Astrocyte (in vitro differentiated cells and primary cell): ENCODE measurements around the gene S100P. TPM values are rescaled to one million over a fixed set of nuclear protein-coding genes. Genes with fewer than 3 reads are reported as not detected.

ENCODE experiments used
- DNase-seq: peaks from one replicate; pipeline ENCODE4 v3.0.0-alpha.2; 2010; ENCODE audit warnings: low read depth
- FAIRE-seq: peaks from 2 replicates; lab custom pipeline; 2011; peaks lifted over from hg19 to GRCh38; lab: Jason Lieb, UNC
- H2AFZ ChIP-seq: 2 replicates; pipeline ENCODE4 v1.6.0; 2012; ENCODE audit warnings: low read depth, low read length, inconsistent platforms
- H3K27ac ChIP-seq: 2 replicates; pipeline ENCODE4 v1.5.1; 2011; ENCODE audit warnings: low read depth, low read length, inconsistent platforms
- H3K27me3 ChIP-seq: 2 replicates; pipeline ENCODE4 v1.6.0; 2011; ENCODE audit warnings: low read length, inconsistent platforms; ENCODE audit not compliant: insufficient read depth
- H3K36me3 ChIP-seq: 2 replicates; pipeline ENCODE4 v1.5.1; 2011; ENCODE audit warnings: low read length, inconsistent platforms; ENCODE audit not compliant: insufficient read depth
- H3K4me1 ChIP-seq: 2 replicates; pipeline ENCODE4 v1.5.1; 2011; ENCODE audit warnings: low read length, inconsistent platforms; ENCODE audit not compliant: insufficient read depth
- H3K4me2 ChIP-seq: 2 replicates; pipeline ENCODE4 v1.6.0; 2012; ENCODE audit warnings: low read length, inconsistent platforms
- H3K4me3 ChIP-seq: 2 replicates; pipeline ENCODE4 v1.5.1; 2011; ENCODE audit warnings: low read depth, mild to moderate bottlenecking, low read length, inconsistent platforms; ENCODE audit not compliant: insufficient read depth
- H3K79me2 ChIP-seq: 2 replicates; pipeline ENCODE4 v1.6.0; 2012; ENCODE audit warnings: mild to moderate bottlenecking, low read length, inconsistent platforms; ENCODE audit not compliant: insufficient read depth
- H3K9ac ChIP-seq: 2 replicates; pipeline ENCODE4 v1.6.0; 2012; ENCODE audit warnings: mild to moderate bottlenecking, low read length, inconsistent platforms
- H3K9me3 ChIP-seq: 2 replicates; pipeline ENCODE4 v1.5.1; 2012; ENCODE audit warnings: low read depth, mild to moderate bottlenecking, low read length, inconsistent platforms; ENCODE audit not compliant: insufficient read depth
- H4K20me1 ChIP-seq: 2 replicates; pipeline ENCODE4 v1.6.0; 2012; ENCODE audit warnings: low read length, inconsistent platforms; ENCODE audit not compliant: insufficient read depth
- H3K27ac Mint-ChIP-seq: one replicate; pipeline ENCODE4 v1.8.0; 2021; ENCODE audit warnings: mild to moderate bottlenecking, mixed read lengths; ENCODE audit not compliant: unreplicated experiment
- H3K27me3 Mint-ChIP-seq: one replicate; pipeline ENCODE4 v1.8.0; 2021; ENCODE audit warnings: low read depth, mixed read lengths; ENCODE audit not compliant: unreplicated experiment
- H3K36me3 Mint-ChIP-seq: one replicate; pipeline ENCODE4 v1.8.0; 2021; ENCODE audit warnings: low read depth, mixed read lengths; ENCODE audit not compliant: unreplicated experiment
- H3K4me1 Mint-ChIP-seq: one replicate; pipeline ENCODE4 v1.8.0; 2021; ENCODE audit warnings: low read depth, mixed read lengths; ENCODE audit not compliant: unreplicated experiment
- H3K4me3 Mint-ChIP-seq: one replicate; pipeline ENCODE4 v1.8.0; 2021; ENCODE audit warnings: mild to moderate bottlenecking, moderate library complexity, mixed read lengths; ENCODE audit not compliant: unreplicated experiment
- H3K9me3 Mint-ChIP-seq: one replicate; pipeline ENCODE4 v1.8.0; 2021; ENCODE audit warnings: mild to moderate bottlenecking, mixed read lengths; ENCODE audit not compliant: unreplicated experiment
- EZH2 ChIP-seq: IDR thresholded peaks from 2 replicates; pipeline ENCODE4 v1.6.1; 2012; ENCODE audit warnings: mild to moderate bottlenecking, low read length, inconsistent platforms; ENCODE audit not compliant: insufficient read depth
- total RNA-seq: library from RNA; stranded (reverse); gene quantifications from 2 replicates; pipeline ENCODE4 v1.2.1, GENCODE V29; 2021
- TF ChIP-seq, protein P1 (sequence below): IDR thresholded peaks from 2 replicates; pipeline ENCODE4 v1.5.1; 2011; ENCODE audit warnings: low read depth, mild to moderate bottlenecking, inconsistent platforms, low read length, moderate library complexity; ENCODE audit not compliant: insufficient read depth

Gene S100P
- total RNA-seq, 1 donor from 2014 or later: not detected

DNA sequence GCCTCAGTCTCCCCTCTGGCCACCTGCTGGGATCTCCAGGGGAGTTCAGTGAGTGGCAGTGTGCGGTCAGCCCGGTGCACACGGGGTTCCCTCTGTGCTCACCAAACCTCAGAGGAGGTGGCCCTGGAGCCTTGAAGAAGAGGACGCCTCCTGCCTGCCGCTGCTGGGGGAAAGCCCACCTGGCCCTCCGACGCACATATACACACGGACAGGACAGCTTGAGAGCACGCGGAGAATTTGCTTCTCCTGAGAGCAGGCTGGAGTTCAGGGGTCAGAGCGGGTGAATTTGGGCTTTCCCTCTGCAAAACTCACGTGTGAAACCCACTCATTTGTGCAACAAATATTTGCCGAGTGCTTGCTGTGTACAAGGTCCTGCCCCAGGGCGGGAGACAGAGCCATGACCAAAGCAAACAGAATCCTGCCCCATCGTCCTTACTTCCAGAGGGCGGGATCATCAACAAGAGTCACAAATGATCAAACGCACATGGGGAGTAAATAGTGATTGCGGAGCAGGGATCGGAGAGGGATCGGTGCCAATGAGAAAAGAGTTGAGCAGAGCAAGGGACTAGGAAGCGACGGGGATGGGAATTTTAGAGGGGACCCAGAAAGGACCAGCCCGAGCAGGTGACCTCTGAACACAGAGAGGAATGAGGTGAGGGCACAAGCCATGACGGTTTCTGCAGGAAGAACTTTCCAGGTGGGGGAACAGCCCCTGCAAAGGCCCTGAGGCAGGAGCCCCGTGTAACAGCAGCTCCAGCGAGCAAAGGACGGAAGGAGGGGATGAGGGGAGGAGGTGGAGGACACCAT is 39.9 kb downstream of the S100P start:
- Mint-ChIP-seq H3K27ac (peak overlapping the region; percentile 78), H3K4me1 (peaks cover 3% of the 10 kb centered on the region), H3K36me3 (no peaks in the 10 kb centered on the region), H3K27me3 (peaks cover 4% of the 10 kb centered on the region), H3K4me3 (no peak overlapping the region), H3K9me3 (peaks cover 2% of the 10 kb centered on the region)
- DNase-seq: no peak
- no peaks in the 10 kb centered on the region for H3K9me3 ChIP-seq
- peaks cover 10% of the 10 kb centered on the region for H3K4me1 ChIP-seq
- H3K27me3 ChIP-seq: no peaks in the 10 kb centered on the region
- peak overlapping the region; percentile 53 for H3K9ac ChIP-seq
- FAIRE-seq: no peak
- no peaks in the 10 kb centered on the region for H4K20me1 ChIP-seq
- no peaks in the 10 kb centered on the region for H3K79me2 ChIP-seq
- H3K4me3 ChIP-seq: no peak overlapping the region
- no peaks in the 10 kb centered on the region for H3K36me3 ChIP-seq
- TF ChIP-seq, protein P1, sequence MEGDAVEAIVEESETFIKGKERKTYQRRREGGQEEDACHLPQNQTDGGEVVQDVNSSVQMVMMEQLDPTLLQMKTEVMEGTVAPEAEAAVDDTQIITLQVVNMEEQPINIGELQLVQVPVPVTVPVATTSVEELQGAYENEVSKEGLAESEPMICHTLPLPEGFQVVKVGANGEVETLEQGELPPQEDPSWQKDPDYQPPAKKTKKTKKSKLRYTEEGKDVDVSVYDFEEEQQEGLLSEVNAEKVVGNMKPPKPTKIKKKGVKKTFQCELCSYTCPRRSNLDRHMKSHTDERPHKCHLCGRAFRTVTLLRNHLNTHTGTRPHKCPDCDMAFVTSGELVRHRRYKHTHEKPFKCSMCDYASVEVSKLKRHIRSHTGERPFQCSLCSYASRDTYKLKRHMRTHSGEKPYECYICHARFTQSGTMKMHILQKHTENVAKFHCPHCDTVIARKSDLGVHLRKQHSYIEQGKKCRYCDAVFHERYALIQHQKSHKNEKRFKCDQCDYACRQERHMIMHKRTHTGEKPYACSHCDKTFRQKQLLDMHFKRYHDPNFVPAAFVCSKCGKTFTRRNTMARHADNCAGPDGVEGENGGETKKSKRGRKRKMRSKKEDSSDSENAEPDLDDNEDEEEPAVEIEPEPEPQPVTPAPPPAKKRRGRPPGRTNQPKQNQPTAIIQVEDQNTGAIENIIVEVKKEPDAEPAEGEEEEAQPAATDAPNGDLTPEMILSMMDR: no peak
- TF ChIP-seq EZH2: no peak
- peak overlapping the region; percentile 53 for H2AFZ ChIP-seq
- H3K27ac ChIP-seq: no peak overlapping the region
- no peak overlapping the region for H3K4me2 ChIP-seq

DNA sequence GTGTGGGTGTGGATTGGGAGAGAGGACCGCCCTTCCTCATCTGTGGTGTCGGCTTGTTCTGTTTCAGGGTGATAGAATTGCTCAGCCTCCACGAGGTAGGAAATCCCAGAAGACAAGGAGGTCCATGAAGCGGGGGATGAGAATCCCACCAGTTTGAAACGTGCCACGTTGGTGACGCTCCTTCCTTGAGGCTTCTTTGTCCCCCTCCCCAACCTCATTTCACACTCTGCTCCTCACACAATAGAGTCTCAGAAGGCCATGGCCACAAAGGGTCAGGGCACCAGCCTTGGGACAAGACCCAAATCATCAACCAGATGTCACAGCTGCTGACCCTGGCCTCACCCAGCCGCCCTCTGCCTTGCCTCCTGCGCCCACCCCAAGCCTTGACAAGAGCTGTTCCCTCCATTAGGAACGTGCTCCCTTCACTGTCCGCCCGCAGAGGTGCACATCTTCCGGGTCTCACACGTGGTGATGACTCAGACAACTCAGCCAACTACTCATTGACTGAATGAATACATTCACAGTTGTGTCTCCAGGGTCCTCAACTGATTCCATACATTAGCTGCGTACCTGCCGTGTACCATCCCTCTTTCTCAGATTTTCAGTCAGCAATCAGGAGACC is 40.6 kb downstream of the S100P start:
- H3K79me2 ChIP-seq: no peaks in the 10 kb centered on the region
- FAIRE-seq (no peak), DNase-seq (no peak)
- H3K9ac ChIP-seq: no peak overlapping the region
- Mint-ChIP-seq H3K27me3 (peaks cover 4% of the 10 kb centered on the region), H3K27ac (peak overlapping the region; percentile 20), H3K36me3 (no peaks in the 10 kb centered on the region), H3K9me3 (peaks cover 2% of the 10 kb centered on the region), H3K4me1 (peaks cover 3% of the 10 kb centered on the region), H3K4me3 (no peak overlapping the region)
- H3K27me3 ChIP-seq: no peaks in the 10 kb centered on the region
- no peak for TF ChIP-seq EZH2
- TF ChIP-seq, protein P1: no peak
- no peak overlapping the region for H3K4me3 ChIP-seq
- no peak overlapping the region for H3K27ac ChIP-seq
- H3K4me1 ChIP-seq: peaks cover 10% of the 10 kb centered on the region
- no peak overlapping the region for H3K4me2 ChIP-seq
- H3K9me3 ChIP-seq: no peaks in the 10 kb centered on the region
- no peaks in the 10 kb centered on the region for H3K36me3 ChIP-seq
- H4K20me1 ChIP-seq: no peaks in the 10 kb centered on the region
- H2AFZ ChIP-seq: no peak overlapping the region
